IgD-negative memory B cell (primary cell): ENCODE data around the gene UVRAG. TPM values are rescaled to one million over a fixed set of nuclear protein-coding genes. Genes with fewer than 3 reads are reported as not detected.

Experiments
- H3K27ac Mint-ChIP-seq, 3 donors: one replicate each; pipeline ENCODE4 v1.8.0; 2020 to 2022; ENCODE audit warnings: mild to moderate bottlenecking in 3 of 3, mixed read lengths in 3 of 3, moderate library complexity in 1 of 3
- H3K27me3 Mint-ChIP-seq: one replicate; pipeline ENCODE4 v1.8.0; 2021; ENCODE audit warnings: mixed read lengths
- H3K36me3 Mint-ChIP-seq: one replicate; pipeline ENCODE4 v1.8.0; 2020; ENCODE audit warnings: mild to moderate bottlenecking, mixed read lengths
- H3K4me1 Mint-ChIP-seq, 3 donors: one replicate each; pipeline ENCODE4 v1.8.0; 2020 to 2022; ENCODE audit warnings: mixed read lengths in 3 of 3, mild to moderate bottlenecking in 1 of 3
- H3K4me3 Mint-ChIP-seq, 4 donors: one replicate each; pipeline ENCODE4 v1.8.0; 2020 to 2022; ENCODE audit warnings: mild to moderate bottlenecking in 4 of 4, mixed read lengths in 4 of 4, moderate library complexity in 3 of 4
- H3K9me3 Mint-ChIP-seq, 3 donors: one replicate each; pipeline ENCODE4 v1.8.0; 2020 to 2021; ENCODE audit warnings: mixed read lengths in 3 of 3, mild to moderate bottlenecking in 1 of 3
- polyA plus RNA-seq: library from polyadenylated mRNA; unstranded; fragments of 300-500 nt; fragmentation: Illumina TruSeq; gene quantifications from one replicate; pipeline ENCODE4 v1.2.3, GENCODE V29; 2021

UVRAG gene
- polyA plus RNA-seq, 1 donor from 2014 or later: 79.9 TPM

DNA sequence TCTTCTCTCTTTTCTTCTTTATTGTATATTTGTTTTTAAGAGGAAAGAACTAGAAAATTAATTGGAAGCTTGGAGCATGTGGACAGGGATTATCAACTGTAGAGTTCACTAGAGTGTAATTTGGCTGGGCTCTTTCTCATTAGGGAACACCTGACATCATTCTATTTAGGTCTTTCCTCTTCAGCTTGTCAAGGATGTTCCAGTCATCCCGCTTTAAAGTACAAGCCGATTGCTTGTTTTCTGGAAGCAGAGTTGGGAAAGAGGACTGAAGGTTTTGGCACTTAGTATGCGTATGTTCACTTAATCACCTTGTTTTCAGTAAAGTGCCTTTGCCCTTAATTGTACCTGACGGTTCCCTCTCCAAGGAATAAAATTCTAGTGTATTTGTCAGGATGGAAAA, 279.7 kb downstream of the UVRAG start:
- Mint-ChIP-seq H3K4me1 (peaks cover 1 to 27% (median 16%) of the 10 kb centered on the region in 3 donors), H3K27me3 (no peaks in the 10 kb centered on the region), H3K4me3 (peak overlapping the region in 1 of 4 donors; percentile 33), H3K9me3 (peaks cover 0 to 12% (median 4%) of the 10 kb centered on the region in 3 donors), H3K36me3 (peaks cover 22% of the 10 kb centered on the region), H3K27ac (no peak overlapping the region)

GRCh38 chr11:76095891-76096290, 280.9 kb downstream of the UVRAG start:
- Mint-ChIP-seq H3K9me3 (peaks cover 0 to 4% (median under 1%) of the 10 kb centered on the region in 3 donors), H3K36me3 (peaks cover 10% of the 10 kb centered on the region), H3K27ac (no peak overlapping the region), H3K27me3 (no peaks in the 10 kb centered on the region), H3K4me3 (no peak overlapping the region), H3K4me1 (peaks cover 3 to 27% (median 16%) of the 10 kb centered on the region in 3 donors)

DNA sequence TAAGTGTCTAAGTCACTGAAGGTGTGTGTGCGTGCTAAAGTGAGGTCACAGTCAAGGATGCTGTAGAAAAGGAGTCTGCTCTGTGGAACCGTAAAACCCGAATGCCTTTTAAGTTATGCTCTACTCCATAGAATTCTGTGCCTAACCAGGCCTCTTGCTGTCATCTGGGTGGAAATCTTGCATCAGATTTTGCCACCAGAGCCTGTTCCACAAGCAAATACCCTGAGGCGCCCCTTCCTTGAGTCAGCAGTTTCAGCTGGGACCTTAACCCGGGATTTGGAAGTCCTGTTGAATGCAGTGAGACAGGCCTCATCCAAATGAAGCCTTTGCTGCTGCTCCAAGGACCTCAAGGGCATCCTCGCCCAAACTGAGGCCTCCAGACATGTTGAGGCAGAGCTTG, 281.5 kb downstream of the UVRAG start:
- peaks cover 3 to 27% (median 18%) of the 10 kb centered on the region in 3 donors for H3K4me1 Mint-ChIP-seq
- no peaks in the 10 kb centered on the region for H3K27me3 Mint-ChIP-seq
- no peak overlapping the region for H3K27ac Mint-ChIP-seq
- peaks cover 5% of the 10 kb centered on the region for H3K36me3 Mint-ChIP-seq
- no peak overlapping the region for H3K4me3 Mint-ChIP-seq
- peaks cover 0 to 1% (median 0%) of the 10 kb centered on the region in 3 donors for H3K9me3 Mint-ChIP-seq

DNA sequence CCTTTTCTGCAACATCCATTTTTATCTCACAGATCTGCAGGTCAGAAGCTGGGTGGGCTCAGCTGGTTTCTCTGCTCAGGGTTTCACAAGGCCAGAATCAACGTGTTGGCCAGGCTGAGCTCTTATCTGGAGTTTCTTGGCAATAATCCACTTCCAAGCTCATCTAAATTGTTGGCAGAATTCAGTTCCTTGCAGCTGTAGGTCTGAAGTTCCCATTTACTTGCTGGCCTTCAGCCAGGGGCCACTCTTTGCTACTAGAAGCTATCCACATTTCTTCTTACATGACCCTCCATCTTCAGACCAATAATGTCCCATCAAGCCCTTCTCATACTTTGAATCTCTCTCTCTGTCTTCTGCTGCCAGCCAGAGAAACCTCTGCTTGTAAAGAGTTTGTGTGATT, 287.8 kb downstream of the UVRAG start:
- H3K27ac Mint-ChIP-seq: peak overlapping the region in 1 of 3 donors; percentile 47
- H3K27me3 Mint-ChIP-seq: no peaks in the 10 kb centered on the region
- no peaks in the 10 kb centered on the region for H3K9me3 Mint-ChIP-seq
- peaks cover 3% of the 10 kb centered on the region for H3K36me3 Mint-ChIP-seq
- H3K4me3 Mint-ChIP-seq: no peak overlapping the region
- peaks cover 1 to 11% (median 11%) of the 10 kb centered on the region in 3 donors for H3K4me1 Mint-ChIP-seq

- Mint-ChIP-seq H3K4me1 (peaks cover 1 to 10% (median 9%) of the 10 kb centered on the region in 3 donors), H3K9me3 (no peaks in the 10 kb centered on the region), H3K36me3 (peaks cover 3% of the 10 kb centered on the region), H3K27ac (peak overlapping the region in 1 of 3 donors; percentile 46), H3K27me3 (no peaks in the 10 kb centered on the region), H3K4me3 (no peak overlapping the region)
Measured at GRCh38 chr11:76103460-76103859, 288.4 kb downstream of the UVRAG start.

GRCh38 chr11:76104285-76104684, 289.3 kb downstream of the UVRAG start:
- H3K27me3 Mint-ChIP-seq: no peaks in the 10 kb centered on the region
- no peak overlapping the region for H3K4me3 Mint-ChIP-seq
- H3K36me3 Mint-ChIP-seq: peaks cover 3% of the 10 kb centered on the region
- no peaks in the 10 kb centered on the region for H3K9me3 Mint-ChIP-seq
- peaks cover 1 to 17% (median 7%) of the 10 kb centered on the region in 3 donors for H3K4me1 Mint-ChIP-seq
- H3K27ac Mint-ChIP-seq: no peak overlapping the region

GRCh38 chr11:76105637-76106036, 290.6 kb downstream of the UVRAG start:
- H3K4me3 Mint-ChIP-seq: no peak overlapping the region
- peaks cover 6% of the 10 kb centered on the region for H3K36me3 Mint-ChIP-seq
- H3K27me3 Mint-ChIP-seq: no peaks in the 10 kb centered on the region
- H3K27ac Mint-ChIP-seq: no peak overlapping the region
- H3K4me1 Mint-ChIP-seq: peaks cover 3 to 30% (median 10%) of the 10 kb centered on the region in 3 donors
- H3K9me3 Mint-ChIP-seq: no peaks in the 10 kb centered on the region

GRCh38 chr11:76107971-76108370, 293.0 kb downstream of the UVRAG start:
- Mint-ChIP-seq H3K36me3 (peaks cover 9% of the 10 kb centered on the region), H3K27me3 (no peaks in the 10 kb centered on the region), H3K4me3 (no peak overlapping the region), H3K9me3 (no peaks in the 10 kb centered on the region), H3K4me1 (peaks cover 7 to 34% (median 11%) of the 10 kb centered on the region in 3 donors), H3K27ac (no peak overlapping the region)

GRCh38 chr11:76114238-76114637, 299.2 kb downstream of the UVRAG start:
- peak overlapping the region in 1 of 3 donors; percentile 4 for H3K27ac Mint-ChIP-seq
- H3K4me1 Mint-ChIP-seq: peaks cover 39 to 52% (median 51%) of the 10 kb centered on the region in 3 donors
- no peaks in the 10 kb centered on the region for H3K9me3 Mint-ChIP-seq
- H3K4me3 Mint-ChIP-seq: no peak overlapping the region
- H3K27me3 Mint-ChIP-seq: no peaks in the 10 kb centered on the region
- H3K36me3 Mint-ChIP-seq: peaks cover 8% of the 10 kb centered on the region

DNA sequence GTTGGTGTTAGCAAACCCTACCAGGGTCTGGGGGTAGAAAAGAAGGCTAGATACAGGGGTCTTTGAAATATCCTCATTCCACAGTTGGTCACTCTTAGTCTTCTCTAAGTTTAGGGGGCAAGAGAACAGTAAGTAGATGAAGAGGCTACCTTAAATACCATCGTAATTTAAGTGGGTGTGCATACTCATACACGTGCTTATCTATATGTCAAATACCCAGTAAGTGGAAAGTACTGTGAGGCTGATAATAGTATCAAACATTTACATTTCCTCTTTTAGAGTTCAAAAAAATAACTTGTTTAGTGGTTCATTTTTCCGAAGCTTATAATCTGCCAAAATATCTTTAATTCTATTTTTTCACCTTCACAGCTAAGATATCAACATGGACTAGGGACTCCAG, 300.5 kb downstream of the UVRAG start:
- peaks cover 5% of the 10 kb centered on the region for H3K36me3 Mint-ChIP-seq
- peaks cover 37 to 49% (median 39%) of the 10 kb centered on the region in 3 donors for H3K4me1 Mint-ChIP-seq
- H3K9me3 Mint-ChIP-seq: no peaks in the 10 kb centered on the region
- H3K27me3 Mint-ChIP-seq: no peaks in the 10 kb centered on the region
- H3K27ac Mint-ChIP-seq: peak overlapping the region in 2 of 3 donors; percentile 4 to 66
- peak overlapping the region in 1 of 4 donors; percentile 47 for H3K4me3 Mint-ChIP-seq

- H3K27ac Mint-ChIP-seq: peak overlapping the region in 1 of 3 donors; percentile 47
- peaks cover 6% of the 10 kb centered on the region for H3K36me3 Mint-ChIP-seq
- H3K4me1 Mint-ChIP-seq: peaks cover 28 to 42% (median 29%) of the 10 kb centered on the region in 3 donors
- no peaks in the 10 kb centered on the region for H3K9me3 Mint-ChIP-seq
- H3K27me3 Mint-ChIP-seq: no peaks in the 10 kb centered on the region
- H3K4me3 Mint-ChIP-seq: no peak overlapping the region
Measured at GRCh38 chr11:76119032-76119431, 304.0 kb downstream of the UVRAG start.

- no peaks in the 10 kb centered on the region for H3K27me3 Mint-ChIP-seq
- H3K4me1 Mint-ChIP-seq: peaks cover 24 to 35% (median 28%) of the 10 kb centered on the region in 3 donors
- H3K9me3 Mint-ChIP-seq: no peaks in the 10 kb centered on the region
- H3K4me3 Mint-ChIP-seq: no peak overlapping the region
- H3K36me3 Mint-ChIP-seq: peaks cover 7% of the 10 kb centered on the region
- H3K27ac Mint-ChIP-seq: no peak overlapping the region
Measured at GRCh38 chr11:76119779-76120178, 304.8 kb downstream of the UVRAG start.

GRCh38 chr11:76120513-76121101, 305.6 kb downstream of the UVRAG start:
- Mint-ChIP-seq H3K36me3 (peaks cover 8% of the 10 kb centered on the region), H3K27me3 (no peaks in the 10 kb centered on the region), H3K27ac (no peak overlapping the region), H3K4me3 (no peak overlapping the region), H3K9me3 (no peaks in the 10 kb centered on the region), H3K4me1 (peaks cover 23 to 33% (median 24%) of the 10 kb centered on the region in 3 donors)

- peaks cover 7% of the 10 kb centered on the region for H3K36me3 Mint-ChIP-seq
- H3K4me1 Mint-ChIP-seq: peaks cover 5 to 15% (median 15%) of the 10 kb centered on the region in 3 donors
- no peaks in the 10 kb centered on the region for H3K27me3 Mint-ChIP-seq
- H3K4me3 Mint-ChIP-seq: no peak overlapping the region
- no peaks in the 10 kb centered on the region for H3K9me3 Mint-ChIP-seq
- H3K27ac Mint-ChIP-seq: peak overlapping the region in 2 of 3 donors; percentile 16 to 25
Measured at GRCh38 chr11:76123248-76123647, 308.2 kb downstream of the UVRAG start.

GRCh38 chr11:76124905-76125770, 310.1 kb downstream of the UVRAG start:
- peak overlapping the region in 2 of 3 donors; percentile 3 to 39 for H3K27ac Mint-ChIP-seq
- H3K9me3 Mint-ChIP-seq: no peaks in the 10 kb centered on the region
- no peaks in the 10 kb centered on the region for H3K27me3 Mint-ChIP-seq
- H3K36me3 Mint-ChIP-seq: peaks cover 7% of the 10 kb centered on the region
- H3K4me3 Mint-ChIP-seq: peak overlapping the region in 1 of 4 donors; percentile 32
- peaks cover 1 to 20% (median 15%) of the 10 kb centered on the region in 3 donors for H3K4me1 Mint-ChIP-seq
